SK-N-SH (cell line): ENCODE results near the gene GSK3B. TPM values are rescaled to one million over a fixed set of nuclear protein-coding genes. Genes with fewer than 3 reads are reported as not detected.

Source experiments
- CTCF ChIA-PET: fragments of 300-600, 350-600 bp; formaldehyde crosslinking; extraction: SDS; loops from one replicate; lab custom pipeline; 2021; lab: Yijun Ruan, JAX
- POLR2A ChIA-PET: fragments of 350-600 bp; sonication (Branson Sonifier 250); formaldehyde crosslinking; extraction: SDS; loops from one replicate; lab custom pipeline; 2020; ENCODE audit warnings: antibody characterized with exemption, inconsistent platforms; lab: Yijun Ruan, JAX
- DNase-seq: peaks from one replicate; pipeline ENCODE4 v3.0.0; 2012
- H2AFZ ChIP-seq: fragments of 200-600 bp; sonication (generic); 2 replicates; pipeline ENCODE4 v1.8.1; 2016; ENCODE audit warnings: antibody characterized with exemption, mild to moderate bottlenecking, low read depth
- H3F3A ChIP-seq: fragments of 200-600 bp; sonication (generic); replicated peaks from 2 replicates; pipeline ENCODE3; 2016; ENCODE audit warnings: antibody characterized with exemption, mild to moderate bottlenecking; ENCODE audit not compliant: insufficient read depth
- H3K27ac ChIP-seq, 2 experiments: fragments of 200-500 bp in 1 of 2; fragments of 200-600 bp in 1 of 2; sonication (Bioruptor generic) in 1 of 2; sonication (generic), shearing (Covaris generic) in 1 of 2; 2 replicates each; pipeline versions ENCODE4 v1.5.1 to v1.6.1; 2014 to 2016; ENCODE audit warnings: low read depth in 2 of 2, inconsistent platforms in 1 of 2, low read length in 1 of 2, mild to moderate bottlenecking in 1 of 2, mixed read lengths in 1 of 2
- H3K27me3 ChIP-seq: fragments of 200-600 bp; sonication (generic), shearing (Covaris generic); 2 replicates; pipeline ENCODE4 v1.6.1; 2016; ENCODE audit warnings: mixed run types; ENCODE audit not compliant: insufficient read depth
- H3K36me3 ChIP-seq, 2 experiments: fragments of 200-500 bp in 1 of 2; fragments of 200-600 bp in 1 of 2; sonication (Bioruptor generic) in 1 of 2; sonication (generic) in 1 of 2; replicated peaks in 1 of 2; 2 replicates each; pipeline versions ENCODE3 to v1.5.1; 2014 to 2016; ENCODE audit warnings: low read length in 1 of 2, mild to moderate bottlenecking in 1 of 2; ENCODE audit not compliant: insufficient read depth in 2 of 2, control insufficient read depth in 1 of 2
- H3K4me1 ChIP-seq, 2 experiments: fragments of 200-500 bp in 1 of 2; fragments of 200-600 bp in 1 of 2; sonication (Bioruptor generic) in 1 of 2; sonication (generic), shearing (Covaris generic) in 1 of 2; 2 replicates each; pipeline versions ENCODE4 v1.5.1 to v1.6.1; 2014 to 2016; ENCODE audit warnings: low read depth in 1 of 2, low read length in 1 of 2, mixed run types in 1 of 2; ENCODE audit not compliant: insufficient read depth in 2 of 2, control insufficient read depth in 1 of 2
- H3K4me2 ChIP-seq: fragments of 200-600 bp; sonication (generic), shearing (Covaris generic); 2 replicates; pipeline ENCODE4 v1.6.1; 2017; ENCODE audit warnings: mixed run types
- H3K4me3 ChIP-seq, 2 experiments: fragments of 200-500 bp in 1 of 2; fragments of 200-600 bp in 1 of 2; sonication (Bioruptor generic) in 1 of 2; sonication (generic), shearing (Covaris generic) in 1 of 2; 2 replicates each; pipeline versions ENCODE4 v1.5.1 to v1.8.1; 2014 to 2016; ENCODE audit warnings: low read depth in 2 of 2, inconsistent platforms in 1 of 2, low read length in 1 of 2, mild to moderate bottlenecking in 1 of 2, mixed read lengths in 1 of 2, moderate library complexity in 1 of 2
- H3K79me2 ChIP-seq: fragments of 200-600 bp; sonication (generic); 2 replicates; pipeline ENCODE4 v1.8.1; 2017; ENCODE audit warnings: mild to moderate bottlenecking; ENCODE audit not compliant: insufficient read depth
- H3K9ac ChIP-seq: fragments of 200-600 bp; sonication (generic); 2 replicates; pipeline ENCODE4 v1.6.1; 2017; ENCODE audit warnings: mixed run types
- H3K9me2 ChIP-seq: fragments of 200-600 bp; sonication (generic); 2 replicates; pipeline ENCODE4 v1.6.1; 2017; ENCODE audit warnings: mixed run types
- H3K9me3 ChIP-seq: fragments of 200-600 bp; sonication (generic); 2 replicates; pipeline ENCODE4 v1.6.1; 2017; ENCODE audit warnings: mixed run types, mild to moderate bottlenecking, moderate library complexity
- H4K20me1 ChIP-seq: fragments of 200-600 bp; sonication (generic); 2 replicates; pipeline ENCODE4 v1.6.1; 2017; ENCODE audit warnings: mild to moderate bottlenecking, mixed run types; ENCODE audit not compliant: insufficient read depth
- ELF1 ChIP-seq: IDR thresholded peaks from 2 replicates; pipeline ENCODE4 v1.4.0; 2012
- FOXJ3 ChIP-seq: sonication (generic); formaldehyde crosslinking; IDR thresholded peaks from 2 replicates; pipeline ENCODE4 v1.5.1; 2020; ENCODE audit warnings: mild to moderate bottlenecking, missing genetic modification reagents
- MEF2A ChIP-seq: IDR thresholded peaks from 2 replicates; pipeline ENCODE4 v1.4.0; 2012; ENCODE audit warnings: low read depth, borderline replicate concordance
- POLR2AphosphoS5 ChIP-seq: IDR thresholded peaks from 2 replicates; pipeline ENCODE4 v1.6.1; 2012; ENCODE audit warnings: low read depth, low read length
- RAD21 ChIP-seq: IDR thresholded peaks from 2 replicates; pipeline ENCODE4 v1.6.1; 2012; ENCODE audit warnings: mild to moderate bottlenecking, low read length
- RFX5 ChIP-seq: IDR thresholded peaks from 2 replicates; pipeline ENCODE4 v1.6.1; 2012; ENCODE audit warnings: mild to moderate bottlenecking, improper control_type of control experiment, low read length
- SIN3A ChIP-seq: IDR thresholded peaks from 2 replicates; pipeline ENCODE4 v1.6.1; 2012; ENCODE audit warnings: low read depth, mild to moderate bottlenecking, low read length, moderate library complexity, borderline replicate concordance
- SMC3 ChIP-seq: IDR thresholded peaks from 2 replicates; pipeline ENCODE4 v1.6.1; 2012; ENCODE audit warnings: low read depth, low read length, improper control_type of control experiment
- TAF1 ChIP-seq: IDR thresholded peaks from 2 replicates; pipeline ENCODE4 v1.6.1; 2012; ENCODE audit warnings: low read depth, mild to moderate bottlenecking, low read length, moderate library complexity, borderline replicate concordance
- TCF12 ChIP-seq: IDR thresholded peaks from 2 replicates; pipeline ENCODE4 v1.4.0; 2012
- WGBS: methylation state at CpG from one replicate; pipeline ENCODE4 v1.1.6; 2017; ENCODE audit warnings: low lambda C conversion rate; 5-methylcytosine and 5-hydroxymethylcytosine counted together
- polyA plus RNA-seq, 3 experiments: library from polyadenylated mRNA; depleted of rRNA; stranded (reverse); fragments of >200 nt; gene quantifications; 2 replicates each; pipeline ENCODE4 v1.2.3, GENCODE V29; 2012
- TF ChIP-seq, protein P1 (sequence below): fragments of 150-350 bp; IDR thresholded peaks from 2 replicates; pipeline ENCODE4 v1.6.1; 2016; ENCODE audit warnings: mild to moderate bottlenecking, low read depth, low read length
- TF ChIP-seq, protein P2 (sequence below): IDR thresholded peaks from 2 replicates; pipeline ENCODE4 v1.4.0; 2012; ENCODE audit warnings: low read depth, borderline replicate concordance
- TF ChIP-seq, protein P3 (sequence below): IDR thresholded peaks from 2 replicates; pipeline ENCODE4 v1.6.1; 2012; ENCODE audit warnings: mild to moderate bottlenecking, low read depth, low read length, moderate library complexity

The GSK3B gene
- polyA plus RNA-seq, 1 of the 3 experiments (the other 2 are of a cell fraction) = 15.9 TPM

DNA sequence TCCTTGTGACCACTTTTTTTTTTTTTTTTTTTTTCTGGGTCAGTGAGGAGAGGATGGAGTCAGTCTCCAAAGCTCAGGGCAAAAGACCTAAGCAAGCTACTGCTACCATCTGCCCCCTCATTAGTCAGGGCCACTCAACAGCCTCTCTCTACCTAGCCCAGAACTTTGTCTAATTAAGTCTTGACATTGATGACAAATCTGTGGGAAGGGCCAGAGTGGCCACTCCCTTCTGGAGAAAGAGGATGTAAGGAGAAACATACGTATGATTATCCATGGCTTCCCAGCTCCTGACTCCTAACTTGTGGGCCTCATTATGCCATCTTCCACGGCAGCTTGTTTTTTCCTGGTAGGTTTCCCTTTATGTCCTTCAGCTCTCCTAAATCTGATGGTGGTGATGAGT lies 274.4 kb downstream of the GSK3B start:
- no peak overlapping the region for H3K27ac ChIP-seq
- no peaks in the 10 kb centered on the region for H3K79me2 ChIP-seq
- no peaks in the 10 kb centered on the region for H3K9me2 ChIP-seq
- no peaks in the 10 kb centered on the region for H4K20me1 ChIP-seq
- H2AFZ ChIP-seq = no peak overlapping the region
- H3K9me3 ChIP-seq = no peaks in the 10 kb centered on the region
- CTCF ChIA-PET = no interaction called here
- WGBS = 89% methylated on average over 2 of the region's 2 CpGs
- no peak for DNase-seq
- H3F3A ChIP-seq = peaks cover 4% of the 10 kb centered on the region
- no peaks in the 10 kb centered on the region for H3K4me1 ChIP-seq
- H3K4me2 ChIP-seq = no peak overlapping the region
- H3K9ac ChIP-seq = no peak overlapping the region
- H3K4me3 ChIP-seq = no peak overlapping the region
- POLR2A ChIA-PET = interaction anchor here (0.6 kb wide), 1 partner anchor 136 kb away, joined by 6 read pairs; no protein-coding TSS in a partner anchor
- TF ChIP-seq FOXJ3 = no peak
- TF ChIP-seq RAD21 = no peak
- no peak for TF ChIP-seq TAF1
- TF ChIP-seq, protein P1, sequence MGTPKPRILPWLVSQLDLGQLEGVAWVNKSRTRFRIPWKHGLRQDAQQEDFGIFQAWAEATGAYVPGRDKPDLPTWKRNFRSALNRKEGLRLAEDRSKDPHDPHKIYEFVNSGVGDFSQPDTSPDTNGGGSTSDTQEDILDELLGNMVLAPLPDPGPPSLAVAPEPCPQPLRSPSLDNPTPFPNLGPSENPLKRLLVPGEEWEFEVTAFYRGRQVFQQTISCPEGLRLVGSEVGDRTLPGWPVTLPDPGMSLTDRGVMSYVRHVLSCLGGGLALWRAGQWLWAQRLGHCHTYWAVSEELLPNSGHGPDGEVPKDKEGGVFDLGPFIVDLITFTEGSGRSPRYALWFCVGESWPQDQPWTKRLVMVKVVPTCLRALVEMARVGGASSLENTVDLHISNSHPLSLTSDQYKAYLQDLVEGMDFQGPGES = no peak
- TF ChIP-seq ELF1 = no peak
- TF ChIP-seq, protein P2, sequence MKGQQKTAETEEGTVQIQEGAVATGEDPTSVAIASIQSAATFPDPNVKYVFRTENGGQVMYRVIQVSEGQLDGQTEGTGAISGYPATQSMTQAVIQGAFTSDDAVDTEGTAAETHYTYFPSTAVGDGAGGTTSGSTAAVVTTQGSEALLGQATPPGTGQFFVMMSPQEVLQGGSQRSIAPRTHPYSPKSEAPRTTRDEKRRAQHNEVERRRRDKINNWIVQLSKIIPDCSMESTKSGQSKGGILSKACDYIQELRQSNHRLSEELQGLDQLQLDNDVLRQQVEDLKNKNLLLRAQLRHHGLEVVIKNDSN = no peak
- peaks cover 0 to 3% of the 10 kb centered on the region in 2 experiments for H3K36me3 ChIP-seq
- H3K27me3 ChIP-seq = no peaks in the 10 kb centered on the region

DNA sequence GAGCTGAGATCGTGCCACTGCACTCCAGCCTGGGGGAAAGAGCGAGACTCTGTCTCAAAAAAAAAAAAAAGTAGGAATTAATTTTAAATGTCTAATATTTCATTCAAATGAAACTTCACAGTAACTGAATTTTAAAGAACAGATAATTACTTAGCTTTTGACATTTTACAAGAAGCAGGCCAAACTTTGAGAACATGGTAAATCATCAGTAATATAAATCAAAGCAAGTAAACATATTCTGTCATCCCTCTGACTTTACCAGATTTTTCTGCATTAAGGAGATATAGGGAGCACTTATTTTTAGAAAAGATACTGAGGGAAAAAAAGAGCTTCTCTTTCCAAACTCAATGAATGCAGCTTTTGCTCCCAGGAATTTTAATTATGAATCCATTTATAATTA lies 275.3 kb downstream of the GSK3B start:
- ChIA-PET POLR2A (no interaction called here), CTCF (interaction anchor here (0.6 to 1.8 kb wide), 2 partner anchors 10 to 379 kb away, joined by 3 to 5 read pairs; no protein-coding TSS in a partner anchor)
- Histone ChIP-seq H3K27me3 (no peaks in the 10 kb centered on the region), H3K4me1 (no peaks in the 10 kb centered on the region), H3F3A (peaks cover 4% of the 10 kb centered on the region), H3K9ac (no peak overlapping the region), H3K9me2 (no peaks in the 10 kb centered on the region), H3K27ac (no peak overlapping the region), H3K4me3 (no peak overlapping the region), H3K79me2 (no peaks in the 10 kb centered on the region), H3K4me2 (no peak overlapping the region), H4K20me1 (no peaks in the 10 kb centered on the region), H2AFZ (no peak overlapping the region), H3K9me3 (no peaks in the 10 kb centered on the region), H3K36me3 (no peaks in the 10 kb centered on the region)
- TF ChIP-seq SMC3 (no peak), SIN3A (no peak), MEF2A (no peak), TCF12 (no peak), RAD21 (no peak), POLR2AphosphoS5 (no peak), RFX5 (no peak), ELF1 (no peak)
- TF ChIP-seq, protein P2 = no peak
- TF ChIP-seq, protein P3, sequence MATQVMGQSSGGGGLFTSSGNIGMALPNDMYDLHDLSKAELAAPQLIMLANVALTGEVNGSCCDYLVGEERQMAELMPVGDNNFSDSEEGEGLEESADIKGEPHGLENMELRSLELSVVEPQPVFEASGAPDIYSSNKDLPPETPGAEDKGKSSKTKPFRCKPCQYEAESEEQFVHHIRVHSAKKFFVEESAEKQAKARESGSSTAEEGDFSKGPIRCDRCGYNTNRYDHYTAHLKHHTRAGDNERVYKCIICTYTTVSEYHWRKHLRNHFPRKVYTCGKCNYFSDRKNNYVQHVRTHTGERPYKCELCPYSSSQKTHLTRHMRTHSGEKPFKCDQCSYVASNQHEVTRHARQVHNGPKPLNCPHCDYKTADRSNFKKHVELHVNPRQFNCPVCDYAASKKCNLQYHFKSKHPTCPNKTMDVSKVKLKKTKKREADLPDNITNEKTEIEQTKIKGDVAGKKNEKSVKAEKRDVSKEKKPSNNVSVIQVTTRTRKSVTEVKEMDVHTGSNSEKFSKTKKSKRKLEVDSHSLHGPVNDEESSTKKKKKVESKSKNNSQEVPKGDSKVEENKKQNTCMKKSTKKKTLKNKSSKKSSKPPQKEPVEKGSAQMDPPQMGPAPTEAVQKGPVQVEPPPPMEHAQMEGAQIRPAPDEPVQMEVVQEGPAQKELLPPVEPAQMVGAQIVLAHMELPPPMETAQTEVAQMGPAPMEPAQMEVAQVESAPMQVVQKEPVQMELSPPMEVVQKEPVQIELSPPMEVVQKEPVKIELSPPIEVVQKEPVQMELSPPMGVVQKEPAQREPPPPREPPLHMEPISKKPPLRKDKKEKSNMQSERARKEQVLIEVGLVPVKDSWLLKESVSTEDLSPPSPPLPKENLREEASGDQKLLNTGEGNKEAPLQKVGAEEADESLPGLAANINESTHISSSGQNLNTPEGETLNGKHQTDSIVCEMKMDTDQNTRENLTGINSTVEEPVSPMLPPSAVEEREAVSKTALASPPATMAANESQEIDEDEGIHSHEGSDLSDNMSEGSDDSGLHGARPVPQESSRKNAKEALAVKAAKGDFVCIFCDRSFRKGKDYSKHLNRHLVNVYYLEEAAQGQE = no peak
- no peak for DNase-seq
- WGBS = 92% methylated on average over 2 of the region's 2 CpGs
